ENCODE results near the gene SEMA3B. TPM values are rescaled to one million over a fixed set of nuclear protein-coding genes. Genes with fewer than 3 reads are reported as not detected.
A peak's percentile ranks its signal among the peaks of the same experiment; 100 is the strongest.

SEMA3B gene
- total RNA-seq, 2 experiments from 2014 or later = 0.28 to 0.82 TPM

DNA sequence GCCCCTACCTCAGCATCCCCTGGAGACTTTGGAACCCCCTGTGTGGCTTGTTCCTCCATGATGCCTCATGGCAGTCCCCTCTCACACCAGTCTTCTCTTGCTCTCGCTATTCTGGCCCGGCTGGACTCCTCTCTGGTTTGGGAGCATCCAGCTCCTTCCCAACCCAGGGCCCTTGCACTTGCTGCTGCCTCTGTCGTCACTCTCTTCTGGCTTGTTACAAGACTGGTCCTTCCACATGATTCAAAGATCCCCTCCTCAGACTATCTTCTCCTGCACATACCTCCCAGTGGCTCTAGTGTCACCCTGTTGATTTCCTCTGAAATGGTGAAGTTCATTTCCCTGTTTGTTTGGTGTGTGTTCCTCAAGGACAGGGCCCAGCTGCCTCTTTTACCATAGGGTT is 39.5 kb upstream of the SEMA3B start:
- no peak overlapping the region for H3K4me3 ChIP-seq (ENCODE audit: low read depth, low read length, poor library complexity, severe bottlenecking)
- no peaks in the 10 kb centered on the region for H3K36me3 ChIP-seq (ENCODE audit: insufficient read depth, low read length)
- peaks cover 46% of the 10 kb centered on the region for H3K4me1 ChIP-seq (ENCODE audit: insufficient read depth, low read length, poor library complexity, severe bottlenecking)
- no peaks in the 10 kb centered on the region for H3K9me3 ChIP-seq (ENCODE audit: low read length)
- no peaks in the 10 kb centered on the region for H3K9me2 ChIP-seq (ENCODE audit: insufficient read depth, low read length)
- H4K20me1 ChIP-seq (ENCODE audit: insufficient read depth, low read length) = no peaks in the 10 kb centered on the region
- H3K79me2 ChIP-seq (ENCODE audit: insufficient read depth, low read depth, low read length) = no peaks in the 10 kb centered on the region
- no peak for TF ChIP-seq EZH2phosphoT487 (IDR thresholded peaks at IDR 0.05; ENCODE audit: borderline replicate concordance, low read depth, low read length)
- TF ChIP-seq, protein P1, sequence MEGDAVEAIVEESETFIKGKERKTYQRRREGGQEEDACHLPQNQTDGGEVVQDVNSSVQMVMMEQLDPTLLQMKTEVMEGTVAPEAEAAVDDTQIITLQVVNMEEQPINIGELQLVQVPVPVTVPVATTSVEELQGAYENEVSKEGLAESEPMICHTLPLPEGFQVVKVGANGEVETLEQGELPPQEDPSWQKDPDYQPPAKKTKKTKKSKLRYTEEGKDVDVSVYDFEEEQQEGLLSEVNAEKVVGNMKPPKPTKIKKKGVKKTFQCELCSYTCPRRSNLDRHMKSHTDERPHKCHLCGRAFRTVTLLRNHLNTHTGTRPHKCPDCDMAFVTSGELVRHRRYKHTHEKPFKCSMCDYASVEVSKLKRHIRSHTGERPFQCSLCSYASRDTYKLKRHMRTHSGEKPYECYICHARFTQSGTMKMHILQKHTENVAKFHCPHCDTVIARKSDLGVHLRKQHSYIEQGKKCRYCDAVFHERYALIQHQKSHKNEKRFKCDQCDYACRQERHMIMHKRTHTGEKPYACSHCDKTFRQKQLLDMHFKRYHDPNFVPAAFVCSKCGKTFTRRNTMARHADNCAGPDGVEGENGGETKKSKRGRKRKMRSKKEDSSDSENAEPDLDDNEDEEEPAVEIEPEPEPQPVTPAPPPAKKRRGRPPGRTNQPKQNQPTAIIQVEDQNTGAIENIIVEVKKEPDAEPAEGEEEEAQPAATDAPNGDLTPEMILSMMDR (conservative IDR thresholded peaks at IDR 0.05; ENCODE audit: low read length) = no peak
- intact Hi-C loops (cut with micrococcal nuclease; ENCODE audit: unreplicated experiment) = loop anchor here (5.0 to 10.0 kb wide), 2 partner anchors 93 to 425 kb away; partner anchors contain the start of genes HYAL2 and INKA1
- BruUV-seq (replicated peaks) = no TSS peak
- no peak overlapping the region for H2AFZ ChIP-seq (ENCODE audit: low read length)
- POLR2A ChIA-PET = interaction anchor here (0.8 to 3.9 kb wide), 3 partner anchors 9 to 23 kb away, joined by 3 to 24 read pairs (median 7); no protein-coding TSS in a partner anchor
- DNase-seq (ENCODE audit: low spot score) = no peak
- CTCF ChIA-PET (ENCODE audit: unreplicated experiment) = interaction anchor here (0.6 to 3.6 kb wide), 3 partner anchors 11 to 17 kb away, joined by 3 to 20 read pairs (median 5); no protein-coding TSS in a partner anchor
- 0 out of 2 replicates have a peak overlapping the region, but pooled peaks have one; percentile 8 for H3K4me2 ChIP-seq (ENCODE audit: low read length)
- H3K27ac ChIP-seq (ENCODE audit: low read depth, low read length, poor library complexity, severe bottlenecking) = no peak overlapping the region

DNA sequence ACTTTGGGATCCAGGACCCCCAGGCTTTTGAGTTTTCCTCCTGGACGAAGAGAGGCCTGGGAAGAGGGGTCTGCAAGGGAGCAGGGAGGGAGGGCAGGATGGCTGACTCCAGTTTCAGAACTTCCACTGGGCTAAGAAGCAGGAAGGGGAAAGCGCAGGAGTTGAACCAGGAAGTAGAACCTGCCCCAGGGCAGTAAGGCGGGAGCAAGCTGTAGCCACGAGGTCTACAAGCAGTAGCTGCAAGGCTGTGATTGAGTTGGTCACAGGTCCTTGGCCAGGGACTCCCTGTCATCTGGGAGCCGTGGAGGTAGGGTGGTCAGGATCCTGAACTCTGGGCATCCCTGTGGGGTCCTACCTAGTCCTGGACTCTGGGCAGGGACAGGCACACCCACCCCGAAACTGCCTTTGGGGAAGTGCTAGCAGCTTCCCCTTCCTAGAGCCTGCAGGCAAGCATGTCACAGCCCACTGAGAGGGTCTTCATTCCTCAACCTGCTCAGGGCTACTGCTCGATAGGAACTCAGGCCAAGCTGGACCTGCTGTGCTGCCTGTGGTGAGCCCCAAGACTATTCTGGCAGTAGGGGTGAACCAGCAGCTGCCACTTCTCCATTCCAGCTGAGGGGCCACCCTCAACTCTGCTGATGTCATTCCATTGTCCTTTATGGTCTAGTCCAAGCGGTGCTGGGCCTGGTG is 38.7 kb upstream of the SEMA3B start:
- Histone ChIP-seq H3K27ac (ENCODE audit: low read depth, low read length, poor library complexity, severe bottlenecking) (no peak overlapping the region), H3K79me2 (ENCODE audit: insufficient read depth, low read depth, low read length) (no peaks in the 10 kb centered on the region), H3K4me3 (ENCODE audit: low read depth, low read length, poor library complexity, severe bottlenecking) (no peak overlapping the region), H3K4me2 (ENCODE audit: low read length) (peak overlapping the region; percentile 8; the same call in 1 of the 2 replicates), H2AFZ (ENCODE audit: low read length) (0 out of 2 replicates have a peak overlapping the region, but pooled peaks have one; percentile 1), H3K9me2 (ENCODE audit: insufficient read depth, low read length) (no peaks in the 10 kb centered on the region), H3K9me3 (ENCODE audit: low read length) (no peaks in the 10 kb centered on the region), H4K20me1 (ENCODE audit: insufficient read depth, low read length) (no peaks in the 10 kb centered on the region), H3K4me1 (ENCODE audit: insufficient read depth, low read length, poor library complexity, severe bottlenecking) (peaks cover 54% of the 10 kb centered on the region), H3K36me3 (ENCODE audit: insufficient read depth, low read length) (no peaks in the 10 kb centered on the region)
- DNase-seq (ENCODE audit: low spot score) = no peak
- TF ChIP-seq, protein P1 (conservative IDR thresholded peaks at IDR 0.05; ENCODE audit: low read length) = no peak
- TF ChIP-seq EZH2phosphoT487 (IDR thresholded peaks at IDR 0.05; ENCODE audit: borderline replicate concordance, low read depth, low read length) = no peak
- CTCF ChIA-PET (ENCODE audit: unreplicated experiment) = interaction anchor here (1.1 to 3.6 kb wide), 2 partner anchors 13 to 17 kb away, joined by 3 to 20 read pairs; no protein-coding TSS in a partner anchor
- no TSS peak for BruUV-seq (replicated peaks)
- POLR2A ChIA-PET = interaction anchor here (3.9 kb wide), 1 partner anchor 16 kb away, joined by 24 read pairs; no protein-coding TSS in a partner anchor
- intact Hi-C loops (cut with micrococcal nuclease; ENCODE audit: unreplicated experiment) = no loop called here

- H3K9me3 ChIP-seq (ENCODE audit: low read length) = no peaks in the 10 kb centered on the region
- no peaks in the 10 kb centered on the region for H3K9me2 ChIP-seq (ENCODE audit: insufficient read depth, low read length)
- CTCF ChIA-PET (ENCODE audit: unreplicated experiment) = interaction anchor here (3.6 kb wide), 1 partner anchor 16 kb away, joined by 20 read pairs; no protein-coding TSS in a partner anchor
- BruUV-seq (replicated peaks) = no TSS peak
- H2AFZ ChIP-seq (ENCODE audit: low read length) = no peak overlapping the region
- no peaks in the 10 kb centered on the region for H4K20me1 ChIP-seq (ENCODE audit: insufficient read depth, low read length)
- POLR2A ChIA-PET = interaction anchor here (3.9 kb wide), 1 partner anchor 16 kb away, joined by 24 read pairs; no protein-coding TSS in a partner anchor
- H3K36me3 ChIP-seq (ENCODE audit: insufficient read depth, low read length) = no peaks in the 10 kb centered on the region
- TF ChIP-seq, protein P1 (conservative IDR thresholded peaks at IDR 0.05; ENCODE audit: low read length) = no peak
- no peak for TF ChIP-seq EZH2phosphoT487 (IDR thresholded peaks at IDR 0.05; ENCODE audit: borderline replicate concordance, low read depth, low read length)
- H3K4me1 ChIP-seq (ENCODE audit: insufficient read depth, low read length, poor library complexity, severe bottlenecking) = peaks cover 55% of the 10 kb centered on the region
- peak overlapping the region; percentile 8; the same call in 1 of the 2 replicates for H3K4me2 ChIP-seq (ENCODE audit: low read length)
- H3K4me3 ChIP-seq (ENCODE audit: low read depth, low read length, poor library complexity, severe bottlenecking) = no peak overlapping the region
- intact Hi-C loops (cut with micrococcal nuclease; ENCODE audit: unreplicated experiment) = no loop called here
- no peaks in the 10 kb centered on the region for H3K79me2 ChIP-seq (ENCODE audit: insufficient read depth, low read depth, low read length)
- no peak overlapping the region for H3K27ac ChIP-seq (ENCODE audit: low read depth, low read length, poor library complexity, severe bottlenecking)
- no peak for DNase-seq (ENCODE audit: low spot score)
Observed at GRCh38 chr3:50230794-50231125, 38.2 kb upstream of the SEMA3B start.
